Vagina (tissue), 2 donors: ENCODE measurements around the gene GPR137B. TPM values are rescaled to one million over a fixed set of nuclear protein-coding genes. Genes with fewer than 3 reads are reported as not detected.

Experiments
- DNase-seq, 2 donors: peaks; one replicate each; pipeline ENCODE4 v3.0.0-alpha.2; 2017; ENCODE audit errors: extremely low spot score in 2 of 2
- H3K27ac ChIP-seq: fragments of 200-600 bp; sonication (generic); one replicate; pipeline ENCODE4 v1.5.1; 2019
- H3K27me3 ChIP-seq: fragments of 200-600 bp; sonication (generic); one replicate; pipeline ENCODE4 v1.5.1; 2019
- H3K36me3 ChIP-seq, 2 donors: fragments of 200-600 bp; sonication (generic); one replicate each; pipeline ENCODE4 v1.5.1; 2017 to 2019
- H3K4me1 ChIP-seq: fragments of 200-600 bp; sonication (generic); one replicate; pipeline ENCODE4 v1.5.1; 2019
- H3K4me3 ChIP-seq, 2 donors: fragments of 200-600 bp; sonication (generic); 1 replicate in 1 of 2; 2 replicates in 1 of 2; pipeline ENCODE4 v1.5.1; 2016 to 2019
- H3K9me3 ChIP-seq: fragments of 200-600 bp; sonication (generic); one replicate; pipeline ENCODE4 v1.5.1; 2019
- CTCF ChIP-seq, 3 experiments: fragments of 450-650 bp in 2 of 3; fragments of 200-600 bp in 1 of 3; sonication (generic) in 1 of 3; IDR thresholded peaks; one replicate each; pipeline ENCODE4 v1.5.1; 2017 to 2019; ENCODE audit warnings: antibody characterized with exemption in 3 of 3, mild to moderate bottlenecking in 2 of 3, moderate library complexity in 2 of 3
- POLR2A ChIP-seq, 2 donors: fragments of 450-650 bp; IDR thresholded peaks; one replicate each; pipeline ENCODE4 v1.6.1; 2017; ENCODE audit warnings: antibody characterized with exemption in 2 of 2, mild to moderate bottlenecking in 2 of 2, moderate library complexity in 2 of 2
- POLR2AphosphoS5 ChIP-seq, 2 donors: sonication (generic); formaldehyde crosslinking; IDR thresholded peaks; one replicate each; pipeline ENCODE4 v1.9.0; 2017; ENCODE audit warnings: antibody characterized with exemption in 2 of 2, mild to moderate bottlenecking in 2 of 2, low read depth in 1 of 2; ENCODE audit not compliant: insufficient read depth in 1 of 2
- intact Hi-C: fragments of 100-400 bp; cut with DNase I; formaldehyde crosslinking; loops from one replicate; pipeline ENCODE4 v1.15.1; 2023
- total RNA-seq: library from RNA; depleted of rRNA; stranded (reverse); fragments of >200 nt; gene quantifications from one replicate; pipeline ENCODE4 v1.2.3, GENCODE V29; 2016

Gene GPR137B
- total RNA-seq, 1 donor from 2014 or later = 38.8 TPM

- H3K4me3 ChIP-seq = no peak overlapping the region
- no peaks in the 10 kb centered on the region for H3K36me3 ChIP-seq
- no peaks in the 10 kb centered on the region for H3K9me3 ChIP-seq
- TF ChIP-seq POLR2A (IDR thresholded peaks at IDR 0.05) (no peak), CTCF (IDR thresholded peaks at IDR 0.05) (no peak), POLR2AphosphoS5 (IDR thresholded peaks at IDR 0.05; ENCODE audit: insufficient read depth in 1 of 2, low read depth in 1 of 2) (no peak)
- no peak overlapping the region for H3K27ac ChIP-seq
- DNase-seq = no peak
- H3K27me3 ChIP-seq = no peaks in the 10 kb centered on the region
- no peaks in the 10 kb centered on the region for H3K4me1 ChIP-seq
- intact Hi-C loops = loop anchor here (5.0 kb wide), 1 partner anchor 390 kb away; no protein-coding TSS in a partner anchor
These were observed 39.7 kb upstream of the GPR137B start for GRCh38 chr1:236102611-236103010.

- H3K4me3 ChIP-seq = no peak overlapping the region
- TF ChIP-seq CTCF (IDR thresholded peaks at IDR 0.05) (no peak), POLR2A (IDR thresholded peaks at IDR 0.05) (no peak), POLR2AphosphoS5 (IDR thresholded peaks at IDR 0.05; ENCODE audit: insufficient read depth in 1 of 2, low read depth in 1 of 2) (no peak)
- intact Hi-C loops = loop anchor here (5.0 kb wide), 1 partner anchor 389 kb away; no protein-coding TSS in a partner anchor
These were observed 39.3 kb upstream of the GPR137B start for GRCh38 chr1:236103059-236103458.

GRCh38 chr1:236103646-236104218 lies 38.6 kb upstream of the GPR137B start:
- no peak for DNase-seq
- intact Hi-C loops = loop anchor here (5.0 kb wide), 1 partner anchor 389 kb away; no protein-coding TSS in a partner anchor

More at GRCh38 chr1:236103059-236103458, 39.3 kb upstream of the GPR137B start:
- Histone ChIP-seq H3K27ac (no peak overlapping the region), H3K36me3 (no peaks in the 10 kb centered on the region), H3K4me1 (no peaks in the 10 kb centered on the region), H3K27me3 (no peaks in the 10 kb centered on the region), H3K9me3 (no peaks in the 10 kb centered on the region)
- DNase-seq = no peak

GRCh38 chr1:236107121-236107907 lies 35.0 kb upstream of the GPR137B start:
- no peaks in the 10 kb centered on the region for H3K27me3 ChIP-seq
- no peak for TF ChIP-seq POLR2A (IDR thresholded peaks at IDR 0.05)
- no peak for TF ChIP-seq POLR2AphosphoS5 (IDR thresholded peaks at IDR 0.05; ENCODE audit: insufficient read depth in 1 of 2, low read depth in 1 of 2)
- TF ChIP-seq CTCF (IDR thresholded peaks at IDR 0.05) = no peak
- H3K27ac ChIP-seq = no peak overlapping the region
- DNase-seq = no peak
- H3K4me3 ChIP-seq = no peak overlapping the region
- no peaks in the 10 kb centered on the region for H3K9me3 ChIP-seq
- intact Hi-C loops = no loop called here
- no peaks in the 10 kb centered on the region for H3K4me1 ChIP-seq
- H3K36me3 ChIP-seq = no peaks in the 10 kb centered on the region

More at GRCh38 chr1:236103646-236104218, 38.6 kb upstream of the GPR137B start:
- no peak overlapping the region for H3K27ac ChIP-seq
- H3K9me3 ChIP-seq = no peaks in the 10 kb centered on the region
- no peaks in the 10 kb centered on the region for H3K27me3 ChIP-seq
- no peaks in the 10 kb centered on the region for H3K4me1 ChIP-seq
- no peaks in the 10 kb centered on the region for H3K36me3 ChIP-seq
- H3K4me3 ChIP-seq = no peak overlapping the region
- TF ChIP-seq CTCF (IDR thresholded peaks at IDR 0.05) = peak; percentile 73 to 85 (median 78)
- TF ChIP-seq POLR2AphosphoS5 (IDR thresholded peaks at IDR 0.05; ENCODE audit: insufficient read depth in 1 of 2, low read depth in 1 of 2) = no peak
